Fibroblast of skin of right biceps (primary cell): ENCODE measurements around the gene KLHL6.

Source experiments
- DNase-seq: peaks from one replicate; pipeline ENCODE4 v3.0.0-alpha.2; 2013

Gene KLHL6

DNA sequence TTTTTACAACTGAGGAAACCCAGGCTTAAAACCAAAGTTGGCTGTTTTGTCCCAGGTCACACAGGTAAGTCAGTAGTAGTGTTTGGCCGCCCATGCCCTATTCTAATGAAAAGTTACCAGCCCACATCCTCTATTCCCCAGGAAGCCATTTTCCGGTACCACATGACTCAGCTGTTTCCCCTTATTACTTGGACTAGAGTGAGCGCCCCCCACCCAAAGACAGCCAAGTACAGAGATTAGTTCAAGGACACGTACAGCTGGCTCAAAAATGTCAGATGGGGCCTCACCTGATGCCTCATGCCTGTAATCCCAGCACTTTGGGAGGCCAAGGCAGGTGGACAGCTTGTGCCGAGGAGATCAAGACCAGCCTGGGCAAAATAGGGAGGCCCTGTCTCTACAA, 8.5 kb upstream of the KLHL6 start:
- no peak for DNase-seq

- no peak for DNase-seq
These were observed 8.0 kb upstream of the KLHL6 start for GRCh38 chr3:183563536-183563874.

GRCh38 chr3:183560607-183561006, 5.1 kb upstream of the KLHL6 start:
- no peak for DNase-seq

- DNase-seq = no peak
These were observed 3.0 kb upstream of the KLHL6 start for GRCh38 chr3:183558495-183558894.

GRCh38 chr3:183556722-183557121, 1.2 kb upstream of the KLHL6 start:
- no peak for DNase-seq

- no peak for DNase-seq
These were observed 1.1 kb downstream of the KLHL6 start for GRCh38 chr3:183554377-183554776.

- no peak for DNase-seq
These were observed 2.0 kb downstream of the KLHL6 start for GRCh38 chr3:183553334-183554026.

GRCh38 chr3:183551930-183552329, 3.6 kb downstream of the KLHL6 start:
- no peak for DNase-seq

DNA sequence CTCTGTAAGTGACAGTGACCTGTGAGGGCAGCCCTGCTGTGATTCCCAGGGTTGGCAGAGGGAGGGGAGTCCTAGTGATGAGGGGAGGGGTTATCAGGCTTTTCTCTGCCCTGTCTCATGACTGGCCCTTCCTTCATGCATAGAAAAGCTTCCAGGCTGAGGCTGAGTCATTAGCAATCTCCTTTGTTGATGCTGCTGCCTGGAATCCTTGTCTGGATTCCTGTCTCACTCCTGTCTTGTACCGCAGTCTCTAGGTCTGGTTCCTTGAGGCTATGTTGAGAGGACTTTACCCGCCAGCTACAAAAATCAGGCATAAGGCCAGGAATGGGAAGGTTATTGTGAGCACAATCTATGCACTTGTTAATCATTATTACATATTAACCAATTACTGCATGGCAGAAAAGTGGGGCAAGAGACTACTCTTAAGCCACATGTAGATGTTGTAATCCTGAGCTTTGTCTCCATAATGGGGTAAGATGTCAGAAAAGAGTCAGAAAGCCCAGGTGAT, 7.2 kb downstream of the KLHL6 start:
- DNase-seq = peak; percentile 67

DNA sequence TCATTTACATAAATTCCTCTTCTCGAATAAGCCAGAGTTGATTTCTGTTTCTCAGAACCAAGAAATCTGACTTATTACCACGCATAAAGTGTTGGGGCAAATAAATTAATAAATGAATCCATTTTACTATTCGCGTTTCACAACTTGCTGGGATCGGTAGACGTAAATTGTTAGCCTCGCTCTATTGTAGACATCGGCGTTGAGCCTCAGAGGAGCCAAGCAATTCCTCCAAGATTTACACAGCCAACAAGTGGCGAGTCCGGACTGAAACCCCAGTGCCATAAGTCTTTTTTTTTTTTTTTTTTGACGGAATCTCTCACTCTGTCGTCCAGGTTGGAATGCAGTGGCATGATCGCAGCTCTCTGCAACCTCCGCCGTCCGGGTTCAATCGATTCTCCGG, 8.9 kb downstream of the KLHL6 start:
- no peak for DNase-seq

DNA sequence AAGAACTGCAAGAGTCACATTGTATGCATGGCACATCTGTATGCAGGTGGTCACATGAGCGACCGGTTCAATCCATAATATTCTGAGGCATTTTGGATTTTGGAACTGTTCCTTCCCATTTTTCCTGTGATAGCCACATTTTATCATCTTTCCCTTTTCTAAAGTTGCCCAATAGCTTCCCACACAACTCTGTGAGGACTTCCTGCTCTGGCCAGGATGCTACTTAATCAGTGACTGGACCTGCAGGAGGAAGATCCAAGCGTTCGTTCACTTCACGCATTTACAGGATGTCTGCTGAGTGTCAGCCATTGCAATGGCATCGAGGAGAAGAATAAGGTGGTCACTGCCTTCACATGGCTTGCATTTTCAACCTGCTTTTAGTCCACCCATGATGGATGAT, 9.8 kb downstream of the KLHL6 start:
- no peak for DNase-seq

GRCh38 chr3:183542355-183542754, 13.2 kb downstream of the KLHL6 start:
- DNase-seq = no peak

DNA sequence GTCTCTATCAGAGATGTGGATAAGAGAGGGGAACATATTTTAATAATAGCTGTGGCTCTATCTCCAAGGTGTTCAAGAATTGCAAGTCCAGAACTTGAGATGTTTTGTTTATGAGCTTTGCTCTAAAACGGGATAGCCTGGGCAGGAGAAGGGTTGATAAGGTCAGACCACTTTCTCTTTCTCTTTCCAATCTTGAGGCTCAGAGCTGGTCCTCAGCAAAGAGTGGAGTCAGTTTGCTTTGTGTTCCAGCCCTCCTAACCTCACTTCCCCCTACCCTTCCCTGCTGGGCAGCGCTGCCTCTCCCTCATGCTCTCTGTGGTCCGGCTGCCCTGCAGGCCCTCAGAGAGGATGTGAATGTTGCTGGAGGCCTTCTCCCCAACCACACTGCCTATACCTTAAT, 13.8 kb downstream of the KLHL6 start:
- DNase-seq = no peak

GRCh38 chr3:183541235-183541655, 14.3 kb downstream of the KLHL6 start:
- DNase-seq = no peak

- DNase-seq = no peak
These were observed 14.8 kb downstream of the KLHL6 start for GRCh38 chr3:183540501-183541234.

DNA sequence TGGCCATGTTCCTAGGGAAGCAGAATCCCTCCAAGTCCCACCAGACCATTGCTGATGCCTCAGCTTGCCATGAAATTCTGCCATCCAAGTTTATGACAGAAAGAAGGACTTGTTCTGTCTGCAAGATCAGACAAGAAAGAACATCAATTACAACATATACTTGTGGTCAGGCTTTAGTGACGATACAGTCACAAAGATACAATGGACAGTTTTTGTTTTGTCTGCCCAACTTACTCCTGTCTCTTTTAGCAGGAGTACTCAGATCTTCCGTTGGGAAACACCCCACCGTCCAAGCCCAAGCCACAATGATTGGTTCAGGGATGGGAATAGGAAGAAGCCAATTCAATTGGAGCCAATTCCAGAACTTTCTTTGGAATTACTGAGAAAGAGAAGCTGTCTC, 15.7 kb downstream of the KLHL6 start:
- DNase-seq = no peak

DNA sequence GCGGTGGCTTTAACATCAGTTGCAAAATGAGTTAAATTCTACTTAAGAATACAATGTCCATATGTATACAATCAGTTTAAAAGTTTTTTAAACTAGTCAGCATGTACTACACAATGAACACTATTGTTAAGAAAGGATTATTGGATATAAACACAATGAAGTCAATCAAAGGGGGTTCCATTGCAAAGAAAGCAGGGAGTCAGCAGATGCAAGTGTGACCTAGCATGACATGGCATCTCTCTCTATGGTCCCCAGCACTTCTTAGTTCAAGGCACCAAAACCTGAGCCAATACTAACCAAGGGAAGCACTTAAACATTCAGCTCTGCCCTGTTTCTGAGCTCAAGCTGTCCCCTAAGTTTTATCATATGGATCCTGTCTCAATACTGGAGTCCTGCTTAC, 17.0 kb downstream of the KLHL6 start:
- no peak for DNase-seq

- DNase-seq = peak; percentile 33
These were observed 18.2 kb downstream of the KLHL6 start for GRCh38 chr3:183537295-183537730.

DNA sequence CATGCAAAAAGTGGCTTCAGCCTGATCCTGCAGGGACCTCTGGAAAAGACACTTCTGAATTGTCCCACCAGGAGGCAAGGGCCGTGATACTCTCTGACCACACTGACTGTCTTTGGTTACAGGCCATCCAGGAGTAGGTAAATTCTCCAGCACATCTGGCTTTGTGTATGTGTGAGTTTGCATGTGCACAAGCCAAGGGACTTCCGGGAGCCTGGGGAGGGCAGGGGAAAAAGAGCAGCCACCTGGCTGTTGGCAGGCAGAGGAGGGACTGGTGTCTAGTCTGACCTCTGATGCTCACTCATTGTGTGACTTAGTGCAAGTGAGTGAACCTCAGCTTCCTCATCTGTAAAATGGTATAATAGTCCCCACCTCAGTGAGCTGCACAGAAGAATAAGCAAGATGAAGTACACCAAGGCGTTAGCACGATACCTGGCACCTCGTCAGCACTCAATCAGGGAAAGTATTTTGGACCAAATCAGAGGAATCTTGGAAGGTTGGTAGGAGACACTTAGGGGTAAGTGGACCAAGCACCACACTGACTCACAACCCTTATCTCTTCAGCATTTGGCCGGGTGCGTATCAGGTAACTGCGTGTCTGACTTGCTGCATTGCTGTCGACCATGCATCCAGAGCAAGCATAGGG, 19.1 kb downstream of the KLHL6 start:
- no peak for DNase-seq

DNA sequence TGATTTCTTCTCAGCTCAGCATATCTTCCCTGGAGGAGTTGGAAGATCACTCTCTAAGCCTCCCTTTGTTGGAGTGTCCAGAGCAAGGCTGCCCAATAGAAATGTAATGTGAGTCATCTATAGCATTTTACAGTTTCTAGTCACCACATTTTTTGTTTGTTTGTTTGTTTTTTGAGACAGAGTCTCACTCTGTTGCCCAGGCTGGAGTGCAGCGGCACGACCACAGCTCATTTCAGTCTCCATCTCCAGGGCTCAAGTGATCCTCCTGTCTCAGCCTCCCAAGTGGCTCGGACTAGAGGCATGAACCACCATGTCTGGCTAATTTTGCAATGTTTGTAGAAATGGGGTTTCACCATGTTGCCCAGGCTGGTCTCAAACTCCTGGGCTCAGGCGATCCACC, 21.3 kb downstream of the KLHL6 start:
- DNase-seq = no peak

GRCh38 chr3:183533412-183534132, 21.9 kb downstream of the KLHL6 start:
- no peak for DNase-seq

- DNase-seq = no peak
These were observed 22.7 kb downstream of the KLHL6 start for GRCh38 chr3:183532620-183533411.

- DNase-seq = no peak
These were observed 25.8 kb downstream of the KLHL6 start for GRCh38 chr3:183529717-183530116.
